NCI-H1417 (cell line): ENCODE data around the gene SAG.

Source experiments
- DNase-seq, 3 experiments: peaks; one replicate each; lab custom pipeline; 2025; lab: John Stamatoyannopoulos, UW

Gene SAG

DNA sequence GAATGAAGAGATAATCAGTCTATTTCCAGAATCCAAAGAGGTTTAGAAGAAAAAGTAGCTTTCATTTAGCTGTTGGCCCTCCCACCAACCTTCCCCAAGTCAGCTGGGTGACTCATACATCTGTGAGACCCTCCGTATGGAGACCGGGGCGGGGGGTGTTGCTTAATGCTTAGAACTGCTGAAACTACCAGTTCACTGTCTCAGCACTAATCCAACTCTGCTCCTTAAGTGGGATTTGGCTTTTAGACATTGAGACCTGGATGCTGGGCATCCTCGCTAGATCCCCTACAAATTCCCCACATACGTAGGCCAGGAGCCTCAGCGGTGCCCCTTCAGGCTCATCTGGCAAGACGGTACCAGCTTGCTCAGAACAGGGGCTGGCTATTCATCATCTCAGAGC, at the start of gene SAG:
Gene SAG, plus strand, starts transcription at position 252 of the 400 bp plus-strand sequence. CDS start 1,374 bp downstream, outside the sequence.
- DNase-seq, result no peak

DNA sequence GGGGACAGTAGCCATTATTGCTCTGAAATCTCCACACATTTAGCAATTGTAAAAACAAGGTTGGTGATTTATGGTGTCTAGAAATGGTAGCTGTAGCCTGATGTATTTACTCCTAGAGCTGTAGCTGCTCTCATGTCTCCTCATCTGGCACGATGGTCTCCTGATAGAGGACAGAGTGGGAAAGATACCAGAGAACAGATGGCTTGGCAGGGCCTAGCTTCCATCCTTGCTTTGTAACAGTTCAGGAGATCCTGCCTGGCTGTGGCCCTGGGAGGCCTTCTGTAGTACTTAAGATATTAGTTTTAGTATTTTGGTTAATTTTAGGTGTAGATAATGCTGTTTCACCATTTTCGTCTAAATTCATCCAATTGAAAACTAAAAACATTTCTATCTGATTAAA, 49.4 kb upstream of the SAG start:
- no peak for DNase-seq

DNA sequence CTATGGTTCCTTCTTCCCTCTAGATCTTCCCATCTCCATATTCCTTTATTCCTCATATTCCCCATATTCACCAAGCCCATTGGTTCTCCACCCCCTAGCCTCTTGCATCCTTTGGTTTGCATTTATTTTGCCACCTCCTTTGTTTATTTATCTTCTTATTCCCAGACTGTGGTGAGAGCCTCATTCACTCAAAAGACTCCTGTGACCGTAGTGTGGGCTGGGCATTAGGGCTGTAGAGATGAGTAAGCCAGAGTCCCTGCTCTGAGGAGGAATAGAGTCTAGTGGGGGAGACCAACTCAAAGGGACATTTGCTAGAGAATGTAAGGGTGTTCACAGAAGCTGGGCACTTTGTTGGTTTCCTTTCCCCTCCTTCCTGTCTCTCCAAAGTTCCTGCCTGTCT, 47.9 kb upstream of the SAG start:
- no peak for DNase-seq

DNA sequence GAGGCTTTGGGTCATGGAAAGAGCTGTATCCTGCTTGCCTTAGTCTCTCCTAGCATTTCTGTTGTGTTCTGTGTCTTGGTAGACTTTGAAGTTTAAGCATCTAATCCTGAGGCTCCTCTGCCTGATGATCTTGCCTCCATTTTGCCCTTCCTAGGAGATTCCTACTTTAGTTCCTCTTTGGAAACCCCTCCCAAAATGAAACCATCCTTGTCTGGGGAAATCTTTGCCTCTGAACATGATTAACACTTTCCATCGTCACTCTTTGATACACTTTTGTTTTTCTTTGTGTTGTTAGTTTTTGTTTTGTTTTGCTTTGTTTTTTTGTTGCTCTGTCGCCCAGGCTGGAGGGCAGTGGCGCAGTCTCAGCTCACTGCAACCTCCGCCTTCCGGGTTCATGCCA, 47.0 kb upstream of the SAG start:
- no peak for DNase-seq

DNA sequence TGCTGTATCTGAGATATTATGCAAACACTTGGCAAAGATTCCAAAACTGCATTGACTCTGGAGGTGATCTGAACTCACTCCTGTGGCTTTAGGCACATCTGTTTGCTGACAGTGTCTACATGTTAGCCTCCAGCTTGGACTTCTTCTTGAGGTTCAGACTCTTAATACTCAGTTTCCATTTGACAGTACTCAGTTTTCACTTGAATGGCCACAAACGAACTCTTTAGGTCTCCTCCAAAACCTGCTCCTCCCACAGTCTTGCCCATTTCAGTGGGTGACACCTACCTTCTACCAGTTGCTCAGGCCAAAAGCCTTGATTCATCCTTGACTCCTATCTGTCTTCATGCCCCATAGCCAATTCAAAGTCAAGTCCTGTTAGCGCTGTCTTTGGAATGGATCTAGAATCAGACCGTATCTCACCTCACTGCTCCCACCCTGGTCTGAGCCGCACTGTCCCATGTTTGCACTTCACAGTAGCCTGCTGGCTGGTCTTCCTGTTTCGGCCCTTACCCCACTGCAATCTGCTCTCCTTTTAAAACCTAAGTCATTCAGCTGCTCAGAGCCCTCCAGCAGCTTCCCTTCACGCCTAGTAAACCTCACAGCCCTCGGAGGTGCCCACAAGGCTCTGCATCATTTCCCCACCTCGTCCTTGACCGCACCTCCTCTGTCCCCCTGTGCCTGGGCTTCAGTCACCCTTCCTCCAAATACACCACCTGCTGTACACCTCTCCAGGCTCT, 45.6 kb upstream of the SAG start:
- no peak for DNase-seq

DNA sequence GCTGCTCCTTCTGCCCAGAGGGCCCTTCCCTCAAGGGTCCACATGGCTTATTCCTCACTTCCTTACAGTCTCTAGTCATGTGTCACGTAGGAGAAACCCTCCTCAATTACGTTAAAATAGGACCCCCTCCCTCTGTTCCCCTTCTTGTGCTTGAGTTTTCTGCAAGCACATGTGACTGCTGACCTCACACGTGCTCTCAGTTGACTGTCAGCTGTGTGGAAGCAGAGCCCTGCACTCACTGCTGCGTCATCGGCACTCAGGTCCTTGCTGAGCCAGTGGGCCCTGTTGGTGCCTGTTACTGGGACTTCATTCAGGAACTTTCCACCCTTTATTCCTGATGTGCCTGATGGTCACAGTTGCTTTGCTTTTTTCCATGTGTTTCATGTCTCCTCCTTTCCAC, 45.1 kb upstream of the SAG start:
- DNase-seq, result no peak

DNA sequence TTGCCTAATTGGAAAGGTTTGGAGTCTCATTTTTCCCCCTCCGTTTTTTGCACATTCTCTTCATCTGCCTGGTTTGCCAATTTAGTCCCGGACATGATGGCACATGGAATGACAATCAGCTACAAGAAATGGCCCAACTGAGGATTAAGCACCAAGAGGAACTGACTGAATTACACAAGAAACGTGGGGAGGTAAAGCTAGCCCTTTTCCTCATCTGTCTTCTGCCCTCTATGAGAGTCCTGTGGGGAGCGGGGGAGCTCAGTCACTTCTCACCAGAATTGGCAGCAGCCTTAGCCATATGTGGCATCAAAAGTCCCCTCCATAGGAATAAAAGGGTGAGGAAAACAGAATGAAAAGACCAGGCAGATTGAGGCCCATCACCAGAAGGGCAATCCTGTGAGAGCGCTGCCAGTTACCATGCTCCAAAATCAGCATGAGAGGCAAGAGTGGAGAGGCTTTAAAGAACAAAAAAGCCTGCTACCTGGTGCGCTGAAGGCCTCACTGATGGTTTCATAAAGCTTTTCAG, 44.5 kb upstream of the SAG start:
- DNase-seq, result no peak

DNA sequence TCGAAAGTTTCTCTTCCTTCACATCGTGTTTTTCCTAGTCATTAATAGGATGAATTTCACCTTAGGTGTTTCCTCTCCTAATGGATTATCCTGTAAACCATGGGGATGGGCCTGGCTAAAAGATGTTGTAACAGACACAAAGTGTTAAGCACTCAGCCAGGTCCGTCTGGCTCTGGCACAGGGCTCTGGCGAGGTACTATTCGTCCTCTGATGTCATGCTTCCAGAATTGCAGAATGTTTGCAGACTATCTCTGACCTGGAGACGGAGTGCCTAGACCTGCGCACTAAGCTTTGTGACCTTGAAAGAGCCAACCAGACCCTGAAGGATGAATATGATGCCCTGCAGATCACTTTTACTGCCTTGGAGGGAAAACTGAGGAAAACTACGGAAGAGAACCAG, 42.9 kb upstream of the SAG start:
- DNase-seq, result no peak

DNA sequence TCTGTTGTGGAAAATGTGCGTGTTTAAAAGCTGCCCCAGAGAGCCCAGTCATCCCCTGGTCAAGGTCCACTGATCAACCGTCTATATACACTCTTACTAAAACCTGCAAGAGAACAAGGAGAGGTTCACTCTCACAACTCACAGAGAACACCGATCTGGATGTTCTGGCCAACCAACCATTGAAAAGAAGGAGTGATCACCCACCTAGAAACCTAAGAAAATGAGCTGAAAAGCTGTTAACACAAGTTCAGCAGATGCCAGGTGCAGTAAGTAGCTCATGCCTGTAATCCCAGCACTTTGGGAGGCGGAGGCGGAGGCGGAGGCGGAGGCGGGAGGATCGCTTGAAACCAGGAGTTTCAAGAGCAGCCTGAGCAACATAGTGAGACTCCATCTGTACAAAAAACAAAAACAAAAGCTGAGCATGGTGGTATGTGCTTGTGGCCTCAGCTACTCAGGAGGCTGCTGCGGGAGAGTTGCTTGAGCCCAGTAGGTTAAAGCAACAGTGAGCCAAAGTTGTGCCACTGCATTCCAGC, 41.7 kb upstream of the SAG start:
- DNase-seq, result no peak

DNA sequence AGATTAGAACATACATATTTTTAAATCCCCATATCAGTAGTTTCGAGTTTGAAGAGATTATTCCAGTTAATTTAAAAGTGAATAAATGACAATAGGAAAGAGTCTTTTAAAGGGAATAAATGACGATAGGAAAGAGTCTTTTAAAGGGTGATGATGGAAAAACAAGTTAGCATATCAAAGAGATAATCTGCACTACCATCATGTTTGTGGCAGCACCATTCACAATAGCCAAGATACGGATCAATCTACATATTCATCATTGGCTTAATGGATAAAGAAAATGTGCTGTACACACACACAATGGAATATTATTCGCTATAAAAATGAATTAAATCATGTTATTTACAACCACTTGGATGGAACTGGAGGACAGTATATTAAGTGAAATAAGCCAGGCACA, 41.1 kb upstream of the SAG start:
- DNase-seq, result no peak

DNA sequence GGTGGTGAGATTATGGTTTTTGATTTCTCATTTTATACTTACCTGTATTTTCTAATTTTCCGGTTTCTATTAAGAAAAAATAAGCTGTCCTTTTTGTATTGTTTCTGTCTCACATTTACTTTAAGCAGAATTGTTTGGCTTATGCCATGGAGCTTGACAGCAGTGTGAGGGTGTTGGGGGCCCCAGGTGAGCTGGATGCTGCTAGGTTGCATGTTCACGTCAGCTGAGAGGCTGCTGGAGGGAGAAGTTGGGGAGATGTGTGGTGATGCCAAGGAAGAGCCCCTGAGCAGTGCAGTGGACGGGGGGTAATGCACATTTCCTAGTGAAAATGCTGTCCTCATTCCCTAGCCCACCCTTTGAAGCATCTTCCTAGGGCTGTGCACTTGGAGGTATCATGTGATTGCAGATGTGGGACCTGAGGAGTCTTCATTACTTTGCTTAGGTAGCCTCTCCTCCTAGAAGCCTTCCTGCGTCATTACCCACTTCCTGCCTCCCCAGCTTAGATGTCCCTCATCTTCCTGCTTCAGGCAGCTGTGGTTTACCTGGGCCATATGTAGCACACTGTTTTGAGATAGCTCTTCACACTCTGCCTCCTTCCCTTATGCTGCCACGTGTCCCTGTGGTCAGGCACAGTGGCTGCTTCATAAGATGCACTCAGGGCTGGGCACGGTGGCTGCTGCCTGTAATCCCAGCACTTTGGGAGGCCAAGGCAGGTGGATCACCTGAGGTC, 39.9 kb upstream of the SAG start:
- no peak for DNase-seq

DNA sequence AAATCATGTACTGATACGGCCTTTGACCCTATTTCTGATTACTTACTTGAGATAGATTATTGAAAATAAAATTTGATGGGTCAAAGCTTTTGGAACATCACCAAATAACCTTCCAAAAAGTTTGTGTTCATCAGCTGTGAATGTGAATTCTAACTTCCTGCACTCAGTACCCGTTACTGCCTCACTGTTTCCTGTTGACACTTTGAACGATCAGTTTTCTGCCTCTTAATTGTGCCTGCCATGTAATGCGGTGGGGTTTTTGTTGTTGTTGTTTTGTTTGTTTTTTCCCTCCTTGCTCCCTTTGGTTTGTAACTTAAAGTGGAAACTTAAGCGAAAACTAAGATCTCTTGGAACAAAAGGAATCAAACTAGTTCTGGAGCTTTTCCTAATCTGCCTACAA, 37.2 kb upstream of the SAG start:
- DNase-seq, result no peak

DNA sequence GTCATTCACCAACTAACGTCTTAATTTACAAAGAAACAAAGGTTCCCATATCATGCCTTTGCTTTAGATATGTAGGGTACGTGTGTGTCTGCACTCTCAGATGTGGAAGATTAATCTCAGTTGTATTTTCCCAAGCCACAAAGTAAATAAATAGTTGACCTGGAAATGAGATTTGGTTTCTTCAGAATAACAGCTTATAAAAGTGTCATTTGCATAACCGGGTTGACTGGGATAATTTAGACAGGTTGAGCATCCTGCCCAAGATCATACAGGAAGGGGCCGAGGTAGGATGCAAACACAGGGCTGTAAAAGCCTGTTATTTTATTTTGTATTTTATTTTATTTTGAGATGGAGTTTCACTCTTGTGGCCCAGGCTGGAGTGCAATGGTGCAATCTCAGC, 36.7 kb upstream of the SAG start:
- DNase-seq, result no peak

DNA sequence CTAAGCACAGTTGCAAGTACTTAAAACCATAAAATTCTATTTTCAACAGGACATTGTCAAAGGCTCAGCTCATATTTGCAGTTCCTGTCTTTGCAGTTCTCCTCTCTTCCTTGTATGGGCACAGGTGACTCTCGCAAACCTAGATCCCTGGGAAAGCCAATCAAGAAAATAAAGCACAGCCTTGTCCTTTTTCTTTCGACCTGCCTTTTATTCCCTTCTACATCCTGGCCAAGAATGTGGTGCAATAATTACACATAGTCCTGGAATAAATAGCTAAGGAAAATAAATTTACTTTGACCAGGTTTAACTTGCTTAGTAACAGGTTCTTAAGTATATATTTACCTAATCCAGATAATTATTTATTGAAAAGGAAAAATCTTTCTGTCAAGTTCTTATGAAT, 35.9 kb upstream of the SAG start:
- DNase-seq, result no peak

DNA sequence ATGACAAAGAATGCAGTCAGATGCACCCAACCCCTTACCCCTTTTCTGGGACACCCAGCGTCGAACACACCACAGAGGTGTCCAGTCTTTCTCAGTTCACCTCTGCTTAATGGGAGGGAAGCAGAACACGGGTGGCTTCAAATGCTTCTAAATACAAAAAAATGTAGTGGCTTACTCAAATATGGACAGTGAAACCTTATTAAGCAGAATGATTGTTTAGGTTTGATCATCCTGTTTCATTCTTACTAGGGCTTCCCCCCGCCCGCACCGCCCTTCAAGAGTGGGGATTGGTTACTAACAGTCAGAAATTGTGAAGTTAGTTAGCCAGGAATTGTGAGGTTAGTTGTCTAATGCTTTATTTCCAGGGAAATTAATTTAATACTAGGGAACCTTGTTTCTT, 34.5 kb upstream of the SAG start:
- no peak for DNase-seq

DNA sequence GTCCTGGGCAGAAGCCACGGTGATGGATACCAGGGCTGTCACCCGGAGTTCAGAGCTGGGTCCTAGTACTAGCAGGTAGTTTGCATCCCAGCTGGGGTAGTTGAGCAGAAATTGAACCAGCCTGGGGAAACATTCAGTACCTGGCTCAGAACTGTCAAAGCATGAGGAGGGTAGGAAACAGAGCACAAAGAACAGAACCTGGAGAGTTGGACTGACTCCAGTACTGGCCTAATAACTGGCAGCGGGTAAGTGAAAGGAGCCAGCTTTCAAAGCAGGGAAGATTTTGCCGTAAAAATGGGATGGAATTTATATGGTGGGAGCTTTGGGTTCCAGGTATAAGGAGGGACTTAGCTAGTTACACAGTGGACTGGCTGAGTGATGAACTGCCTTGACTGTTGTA, 32.4 kb upstream of the SAG start:
- no peak for DNase-seq

DNA sequence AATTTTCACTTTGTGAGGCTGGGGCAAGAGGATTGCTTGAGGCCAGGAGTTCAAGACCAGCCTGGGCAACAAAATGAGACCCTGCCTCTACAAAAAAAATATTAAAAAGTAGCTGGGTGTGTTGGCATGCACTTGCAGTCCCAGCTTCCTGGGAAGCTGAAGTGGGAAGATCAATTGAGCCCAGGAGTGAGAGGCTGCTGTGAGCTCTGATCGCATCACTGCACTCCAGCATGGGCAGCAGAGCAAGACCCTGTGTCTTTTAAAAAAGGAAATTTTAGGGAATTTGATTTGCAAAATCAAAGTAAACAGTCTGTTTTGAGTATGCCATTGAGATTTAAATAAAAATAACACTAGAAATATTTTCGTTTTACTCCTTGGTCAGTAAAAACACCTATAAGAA, 28.7 kb upstream of the SAG start:
- no peak for DNase-seq

DNA sequence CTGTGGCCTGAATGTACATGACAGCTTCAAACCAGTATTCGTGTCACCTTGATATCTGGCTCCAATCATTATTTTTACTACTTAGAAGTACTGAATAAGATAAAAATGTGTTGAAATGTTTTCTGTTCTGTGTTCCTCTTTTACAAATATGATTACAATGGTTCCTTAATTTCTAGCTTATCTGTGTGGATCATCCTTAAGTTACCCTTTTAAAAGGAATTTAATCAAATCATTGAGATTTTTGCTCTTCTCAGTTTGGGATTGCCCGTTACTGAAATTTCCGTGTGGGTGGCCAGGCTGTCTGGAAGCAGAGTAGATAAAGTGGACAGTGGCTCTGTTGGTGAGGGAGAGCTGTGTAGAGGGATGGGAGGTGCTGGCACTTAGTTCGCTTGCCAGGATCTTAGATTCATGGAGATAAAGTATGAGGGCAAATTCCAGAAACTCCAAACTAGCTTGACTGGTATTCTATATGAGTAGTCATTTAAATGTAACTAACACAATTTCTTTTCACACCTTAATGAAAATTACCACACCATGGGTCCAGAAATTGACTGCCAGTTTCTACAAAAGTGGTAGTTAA, 27.4 kb upstream of the SAG start:
- DNase-seq, result no peak

DNA sequence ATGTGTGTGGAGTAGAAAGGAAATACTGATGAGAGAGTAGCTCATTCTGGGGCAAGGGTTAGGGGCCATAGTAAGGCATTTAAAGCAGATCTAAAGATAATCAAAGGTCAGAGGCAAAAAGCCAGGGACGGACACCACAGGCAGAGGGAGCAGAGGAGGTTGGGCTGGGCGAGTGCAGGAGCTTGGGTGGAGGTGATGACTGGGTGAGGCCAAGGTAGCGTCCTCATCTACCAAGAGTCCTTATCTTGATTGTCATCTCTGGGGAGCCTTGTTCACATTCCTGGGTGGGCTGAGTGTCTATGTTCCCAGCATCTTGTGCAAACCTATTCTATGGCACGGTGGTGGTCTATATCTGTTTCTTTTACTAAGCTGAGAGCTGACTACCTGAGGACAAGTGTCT, 26.1 kb upstream of the SAG start:
- DNase-seq, result no peak

DNA sequence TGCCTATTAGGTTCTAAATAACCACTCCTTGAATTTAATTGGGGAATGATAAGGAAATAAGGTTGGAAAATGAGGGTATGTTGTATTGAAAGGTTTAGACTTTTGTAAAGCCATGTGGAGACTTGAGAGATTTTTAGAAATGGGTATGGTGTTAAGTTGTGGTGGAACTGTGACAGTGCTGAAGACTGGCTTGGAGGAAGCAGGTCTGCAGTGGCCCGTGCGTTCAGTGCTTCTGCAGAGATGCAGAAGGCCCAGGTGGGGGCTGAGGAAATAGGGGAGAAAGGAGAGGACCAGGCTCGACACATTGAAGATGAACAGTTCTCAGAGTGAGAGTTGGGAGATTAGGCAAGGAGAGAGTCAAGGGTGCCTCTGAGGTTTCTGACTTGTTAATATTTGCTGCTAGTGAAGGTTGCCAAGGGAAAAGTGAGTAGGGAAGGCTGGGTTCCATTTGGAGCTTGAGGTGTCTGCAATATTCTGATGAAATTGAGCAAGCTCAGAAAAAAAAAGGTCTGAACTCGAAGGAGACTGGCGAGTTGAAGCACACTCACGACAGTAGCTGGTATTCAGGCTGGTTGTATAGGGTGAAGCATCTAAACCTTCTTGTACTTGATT, 25.5 kb upstream of the SAG start:
- DNase-seq, result no peak

DNA sequence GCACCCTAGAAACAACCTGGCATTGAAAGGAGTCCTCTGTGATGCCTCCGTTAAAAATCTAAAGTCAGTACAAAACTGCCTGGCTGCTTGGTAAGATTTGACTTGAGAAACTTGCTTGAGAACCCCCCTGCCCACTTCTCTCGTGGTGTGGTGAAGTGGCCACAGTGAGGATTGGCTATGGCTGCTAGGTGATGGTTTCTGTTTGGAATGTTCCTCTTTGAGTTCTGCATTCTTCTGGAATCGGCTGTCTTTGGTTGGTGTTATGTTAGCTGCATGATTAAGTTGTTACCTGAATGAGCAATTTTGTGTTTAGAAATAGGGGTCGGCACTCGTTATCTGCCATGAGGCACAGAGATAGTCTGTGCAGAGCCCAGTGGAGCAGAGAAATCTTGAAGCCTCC, 21.7 kb upstream of the SAG start:
- no peak for DNase-seq

DNA sequence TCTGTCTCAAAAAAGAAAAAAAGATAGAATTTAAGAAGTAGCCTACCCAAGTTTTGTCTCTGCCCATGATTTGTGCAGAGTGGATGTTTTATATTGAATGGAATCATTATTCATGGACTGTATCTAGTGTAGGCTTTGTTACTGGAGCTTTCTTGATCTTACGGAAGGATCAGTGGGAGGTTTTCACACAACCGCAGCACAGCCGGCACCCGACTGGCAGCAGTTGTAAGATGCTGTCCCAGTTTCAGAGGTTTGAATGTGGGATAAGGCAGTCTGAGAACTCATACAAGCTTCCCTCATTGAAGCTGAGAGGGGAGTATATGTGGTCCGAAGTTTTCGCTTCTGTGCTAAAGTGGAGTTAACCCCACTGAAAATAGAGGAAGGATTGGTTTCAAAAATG, 19.7 kb upstream of the SAG start:
- no peak for DNase-seq

DNA sequence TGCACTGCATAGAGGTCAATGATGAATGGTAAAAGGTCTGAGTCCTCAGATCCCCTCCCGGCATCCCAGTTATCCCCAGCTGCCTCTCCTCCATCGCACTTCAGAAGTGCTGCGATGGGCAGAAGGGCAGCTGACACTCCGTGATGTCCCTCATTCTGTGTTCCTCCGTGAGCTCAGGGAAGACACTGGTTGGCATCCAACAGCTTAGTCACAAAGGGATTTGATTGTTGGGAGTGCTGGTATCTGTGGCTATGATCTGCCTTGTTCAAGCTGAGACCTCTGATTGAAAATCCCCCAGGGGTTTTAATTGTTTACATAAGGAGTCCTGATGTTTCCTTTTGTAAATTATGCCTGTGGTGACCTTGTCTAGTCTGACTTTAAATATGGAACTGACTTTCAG, 19.0 kb upstream of the SAG start:
- peak; percentile 1 to 78 (median 22) for DNase-seq
